ENCODE data around the gene KCNAB1.
"Not testable (repeated sequence)": the region's sequence is repeated elsewhere in the genome, so short reads cannot be mapped to it uniquely, and the experiment has no call there.

The KCNAB1 gene

GRCh38 chr3:156135921-156136638 lies 15.7 kb downstream of the KCNAB1 start:
- Histone ChIP-seq H3K27ac (ENCODE audit: low read depth, low read length) (no peak overlapping the region), H3K9ac (ENCODE audit: low read length in 5 of 5) (no peak overlapping the region), H3K4me1 (ENCODE audit: control insufficient read depth in 5 of 5, insufficient read depth in 5 of 5, low read length in 5 of 5) (peaks cover 0 to 14% (median 8%) of the 10 kb centered on the region in 5 donors), H3K36me3 (ENCODE audit: control insufficient read depth in 5 of 5, insufficient read depth in 5 of 5, low read length in 5 of 5) (no peaks in the 10 kb centered on the region), H3K27me3 (ENCODE audit: control insufficient read depth in 5 of 5, insufficient read depth in 4 of 5, low read length in 5 of 5) (no peaks in the 10 kb centered on the region), H3K4me3 (ENCODE audit: low read depth in 1 of 5, low read length in 5 of 5) (no peak overlapping the region), H3K9me3 (ENCODE audit: control insufficient read depth in 5 of 5, low read length in 5 of 5) (no peaks in the 10 kb centered on the region)

GRCh38 chr3:156137397-156137796 lies 17.0 kb downstream of the KCNAB1 start:
- H3K27ac ChIP-seq (ENCODE audit: low read depth, low read length); H3K9me3 ChIP-seq (ENCODE audit: control insufficient read depth in 5 of 5, low read length in 5 of 5); H3K4me3 ChIP-seq (ENCODE audit: low read depth in 1 of 5, low read length in 5 of 5); H3K36me3 ChIP-seq (ENCODE audit: control insufficient read depth in 5 of 5, insufficient read depth in 5 of 5, low read length in 5 of 5); H3K9ac ChIP-seq (ENCODE audit: low read length in 5 of 5); H3K27me3 ChIP-seq (ENCODE audit: control insufficient read depth in 5 of 5, insufficient read depth in 4 of 5, low read length in 5 of 5); H3K4me1 ChIP-seq (ENCODE audit: control insufficient read depth in 5 of 5, insufficient read depth in 5 of 5, low read length in 5 of 5): not testable (repeated sequence)

GRCh38 chr3:156140001-156140595 lies 19.7 kb downstream of the KCNAB1 start:
- H3K27me3 ChIP-seq (ENCODE audit: control insufficient read depth in 5 of 5, insufficient read depth in 4 of 5, low read length in 5 of 5), result no peaks in the 10 kb centered on the region
- H3K4me1 ChIP-seq (ENCODE audit: control insufficient read depth in 5 of 5, insufficient read depth in 5 of 5, low read length in 5 of 5), result peaks cover 0 to 8% (median 0%) of the 10 kb centered on the region in 5 donors
- H3K36me3 ChIP-seq (ENCODE audit: control insufficient read depth in 5 of 5, insufficient read depth in 5 of 5, low read length in 5 of 5), result no peaks in the 10 kb centered on the region
- no peak overlapping the region for H3K27ac ChIP-seq (ENCODE audit: low read depth, low read length)
- H3K9ac ChIP-seq (ENCODE audit: low read length in 5 of 5), result no peak overlapping the region
- H3K9me3 ChIP-seq (ENCODE audit: control insufficient read depth in 5 of 5, low read length in 5 of 5), result no peaks in the 10 kb centered on the region
- H3K4me3 ChIP-seq (ENCODE audit: low read depth in 1 of 5, low read length in 5 of 5), result no peak overlapping the region

DNA sequence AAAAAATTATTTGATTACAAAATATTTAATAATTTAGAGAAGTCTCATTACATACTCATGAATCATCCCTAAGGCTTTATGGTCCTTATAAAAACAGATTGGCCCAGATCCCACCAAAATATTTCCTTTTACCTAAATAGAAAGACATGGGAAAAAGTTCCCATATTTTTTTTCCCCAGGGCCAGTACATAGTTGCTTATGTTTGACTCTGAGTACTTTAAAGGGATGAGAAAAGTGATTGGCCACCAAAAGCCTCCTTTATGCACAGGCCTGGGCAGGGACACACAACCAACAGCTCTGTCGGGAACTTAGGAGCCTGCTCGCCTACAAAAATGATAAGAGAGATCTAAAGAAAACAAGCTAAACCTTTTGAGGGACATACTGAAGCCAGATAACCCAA lies 22.3 kb downstream of the KCNAB1 start:
- Histone ChIP-seq H3K27me3 (ENCODE audit: control insufficient read depth in 5 of 5, insufficient read depth in 4 of 5, low read length in 5 of 5) (no peaks in the 10 kb centered on the region), H3K4me1 (ENCODE audit: control insufficient read depth in 5 of 5, insufficient read depth in 5 of 5, low read length in 5 of 5) (peaks cover 0 to 8% (median 0%) of the 10 kb centered on the region in 5 donors), H3K9me3 (ENCODE audit: control insufficient read depth in 5 of 5, low read length in 5 of 5) (no peaks in the 10 kb centered on the region), H3K27ac (ENCODE audit: low read depth, low read length) (peak overlapping the region; percentile 32), H3K36me3 (ENCODE audit: control insufficient read depth in 5 of 5, insufficient read depth in 5 of 5, low read length in 5 of 5) (no peaks in the 10 kb centered on the region), H3K9ac (ENCODE audit: low read length in 5 of 5) (no peak overlapping the region), H3K4me3 (ENCODE audit: low read depth in 1 of 5, low read length in 5 of 5) (no peak overlapping the region)

DNA sequence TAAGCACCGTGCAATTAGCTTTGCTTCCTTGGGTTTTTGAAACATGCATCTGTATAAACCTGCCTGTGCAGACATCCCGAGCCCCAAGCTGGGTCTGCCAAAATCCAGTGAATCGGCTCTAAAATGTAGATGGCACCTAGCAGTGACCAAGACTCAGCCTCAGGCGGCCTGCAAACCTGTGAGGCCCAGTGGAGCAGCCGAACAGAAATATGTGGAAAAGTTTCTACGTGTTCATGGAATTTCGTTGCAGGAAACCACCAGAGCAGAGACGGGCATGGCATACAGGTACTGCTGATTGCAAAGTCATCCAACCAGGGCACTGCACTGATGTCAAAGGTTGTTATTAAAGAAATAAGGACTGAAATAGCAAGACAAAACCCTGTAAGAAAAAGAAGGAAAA lies 22.8 kb downstream of the KCNAB1 start:
- Histone ChIP-seq H3K36me3 (ENCODE audit: control insufficient read depth in 5 of 5, insufficient read depth in 5 of 5, low read length in 5 of 5) (no peaks in the 10 kb centered on the region), H3K27ac (ENCODE audit: low read depth, low read length) (peak overlapping the region; percentile 32), H3K4me1 (ENCODE audit: control insufficient read depth in 5 of 5, insufficient read depth in 5 of 5, low read length in 5 of 5) (peaks cover 0 to 8% (median 0%) of the 10 kb centered on the region in 5 donors), H3K9ac (ENCODE audit: low read length in 5 of 5) (no peak overlapping the region), H3K4me3 (ENCODE audit: low read depth in 1 of 5, low read length in 5 of 5) (no peak overlapping the region), H3K9me3 (ENCODE audit: control insufficient read depth in 5 of 5, low read length in 5 of 5) (no peaks in the 10 kb centered on the region), H3K27me3 (ENCODE audit: control insufficient read depth in 5 of 5, insufficient read depth in 4 of 5, low read length in 5 of 5) (no peaks in the 10 kb centered on the region)

DNA sequence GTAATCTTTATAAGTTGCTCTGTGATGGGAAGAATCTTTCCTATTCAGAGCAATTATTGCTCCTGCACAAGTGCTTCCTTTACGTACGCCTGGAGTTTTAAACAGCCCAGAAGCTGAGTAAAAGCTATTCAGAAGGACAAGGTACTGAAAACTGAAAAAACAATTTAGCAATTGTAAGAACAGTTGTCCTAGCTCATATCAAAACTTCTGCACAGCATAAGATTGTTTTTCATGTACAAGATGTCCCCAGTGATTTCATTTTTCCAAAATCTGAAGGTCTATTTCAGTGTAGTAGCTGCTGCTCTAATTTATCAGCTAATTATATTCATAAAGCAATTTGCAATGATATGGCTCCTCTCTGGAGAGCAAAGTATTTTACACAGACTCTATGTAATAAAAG lies 23.7 kb downstream of the KCNAB1 start:
- Histone ChIP-seq H3K4me3 (ENCODE audit: low read depth in 1 of 5, low read length in 5 of 5) (peak overlapping the region in 2 of 5 donors; percentile 0 to 6), H3K27ac (ENCODE audit: low read depth, low read length) (no peak overlapping the region), H3K9me3 (ENCODE audit: control insufficient read depth in 5 of 5, low read length in 5 of 5) (no peaks in the 10 kb centered on the region), H3K36me3 (ENCODE audit: control insufficient read depth in 5 of 5, insufficient read depth in 5 of 5, low read length in 5 of 5) (no peaks in the 10 kb centered on the region), H3K9ac (ENCODE audit: low read length in 5 of 5) (no peak overlapping the region), H3K4me1 (ENCODE audit: control insufficient read depth in 5 of 5, insufficient read depth in 5 of 5, low read length in 5 of 5) (peaks cover 0 to 13% (median 6%) of the 10 kb centered on the region in 5 donors), H3K27me3 (ENCODE audit: control insufficient read depth in 5 of 5, insufficient read depth in 4 of 5, low read length in 5 of 5) (no peaks in the 10 kb centered on the region)

GRCh38 chr3:156145866-156146265 lies 25.5 kb downstream of the KCNAB1 start:
- Histone ChIP-seq H3K27me3 (ENCODE audit: control insufficient read depth in 5 of 5, insufficient read depth in 4 of 5, low read length in 5 of 5) (no peaks in the 10 kb centered on the region), H3K27ac (ENCODE audit: low read depth, low read length) (no peak overlapping the region), H3K4me3 (ENCODE audit: low read depth in 1 of 5, low read length in 5 of 5) (no peak overlapping the region), H3K9ac (ENCODE audit: low read length in 5 of 5) (no peak overlapping the region), H3K36me3 (ENCODE audit: control insufficient read depth in 5 of 5, insufficient read depth in 5 of 5, low read length in 5 of 5) (no peaks in the 10 kb centered on the region), H3K4me1 (ENCODE audit: control insufficient read depth in 5 of 5, insufficient read depth in 5 of 5, low read length in 5 of 5) (peaks cover 0 to 29% (median 16%) of the 10 kb centered on the region in 5 donors), H3K9me3 (ENCODE audit: control insufficient read depth in 5 of 5, low read length in 5 of 5) (no peaks in the 10 kb centered on the region)

GRCh38 chr3:156148345-156148945 lies 28.1 kb downstream of the KCNAB1 start:
- Histone ChIP-seq H3K27me3 (ENCODE audit: control insufficient read depth in 5 of 5, insufficient read depth in 4 of 5, low read length in 5 of 5) (no peaks in the 10 kb centered on the region), H3K4me1 (ENCODE audit: control insufficient read depth in 5 of 5, insufficient read depth in 5 of 5, low read length in 5 of 5) (peaks cover 0 to 21% (median 20%) of the 10 kb centered on the region in 5 donors), H3K4me3 (ENCODE audit: low read depth in 1 of 5, low read length in 5 of 5) (no peak overlapping the region), H3K9ac (ENCODE audit: low read length in 5 of 5) (peak overlapping the region in 1 of 5 donors; percentile 3), H3K9me3 (ENCODE audit: control insufficient read depth in 5 of 5, low read length in 5 of 5) (no peaks in the 10 kb centered on the region), H3K27ac (ENCODE audit: low read depth, low read length) (peak overlapping the region; percentile 57), H3K36me3 (ENCODE audit: control insufficient read depth in 5 of 5, insufficient read depth in 5 of 5, low read length in 5 of 5) (no peaks in the 10 kb centered on the region)

- Histone ChIP-seq H3K4me3 (ENCODE audit: low read depth in 1 of 5, low read length in 5 of 5) (peak overlapping the region in 1 of 5 donors; percentile 7), H3K27ac (ENCODE audit: low read depth, low read length) (peak overlapping the region; percentile 57)
These were observed 28.6 kb downstream of the KCNAB1 start for GRCh38 chr3:156148946-156149381.

GRCh38 chr3:156149876-156150275 lies 29.5 kb downstream of the KCNAB1 start:
- peak overlapping the region in 1 of 5 donors; percentile 53 for H3K9ac ChIP-seq (ENCODE audit: low read length in 5 of 5)
- no peaks in the 10 kb centered on the region for H3K9me3 ChIP-seq (ENCODE audit: control insufficient read depth in 5 of 5, low read length in 5 of 5)
- H3K4me3 ChIP-seq (ENCODE audit: low read depth in 1 of 5, low read length in 5 of 5), result no peak overlapping the region
- H3K36me3 ChIP-seq (ENCODE audit: control insufficient read depth in 5 of 5, insufficient read depth in 5 of 5, low read length in 5 of 5), result no peaks in the 10 kb centered on the region
- peaks cover 0 to 21% (median 20%) of the 10 kb centered on the region in 5 donors for H3K4me1 ChIP-seq (ENCODE audit: control insufficient read depth in 5 of 5, insufficient read depth in 5 of 5, low read length in 5 of 5)
- H3K27ac ChIP-seq (ENCODE audit: low read depth, low read length), result peak overlapping the region; percentile 57
- H3K27me3 ChIP-seq (ENCODE audit: control insufficient read depth in 5 of 5, insufficient read depth in 4 of 5, low read length in 5 of 5), result no peaks in the 10 kb centered on the region

More at GRCh38 chr3:156148946-156149381, 28.6 kb downstream of the KCNAB1 start:
- no peaks in the 10 kb centered on the region for H3K27me3 ChIP-seq (ENCODE audit: control insufficient read depth in 5 of 5, insufficient read depth in 4 of 5, low read length in 5 of 5)
- H3K9ac ChIP-seq (ENCODE audit: low read length in 5 of 5), result peak overlapping the region in 1 of 5 donors; percentile 3
- no peaks in the 10 kb centered on the region for H3K36me3 ChIP-seq (ENCODE audit: control insufficient read depth in 5 of 5, insufficient read depth in 5 of 5, low read length in 5 of 5)
- peaks cover 0 to 21% (median 20%) of the 10 kb centered on the region in 5 donors for H3K4me1 ChIP-seq (ENCODE audit: control insufficient read depth in 5 of 5, insufficient read depth in 5 of 5, low read length in 5 of 5)
- no peaks in the 10 kb centered on the region for H3K9me3 ChIP-seq (ENCODE audit: control insufficient read depth in 5 of 5, low read length in 5 of 5)
